K562 (cell line): ENCODE results near the gene C4orf50. TPM values are rescaled to one million over a fixed set of nuclear protein-coding genes. Genes with fewer than 3 reads are reported as not detected.

Experiments
- ESRRB ChIP-seq: fragments of 250-450 bp; sonication (Bioruptor Pico); IDR thresholded peaks from 2 replicates; pipeline ENCODE4 v1.5.0; 2020; ENCODE audit warnings: mild to moderate bottlenecking, moderate library complexity, borderline replicate concordance
- FOXJ3 ChIP-seq: sonication (generic); formaldehyde crosslinking; IDR thresholded peaks from 2 replicates; pipeline ENCODE4 v1.4.0; 2020; ENCODE audit warnings: mild to moderate bottlenecking, missing genetic modification reagents
- TBL1XR1 ChIP-seq, 2 experiments: IDR thresholded peaks; 2 replicates each; pipeline ENCODE4 v1.6.1; 2012; ENCODE audit warnings: improper control_type of control experiment in 2 of 2, low read length in 2 of 2, mild to moderate bottlenecking in 1 of 2
- TCF7 ChIP-seq: sonication (generic); IDR thresholded peaks from 2 replicates; pipeline ENCODE4 v1.6.1; 2016; ENCODE audit warnings: antibody characterized with exemption, borderline replicate concordance
- ZBTB8A ChIP-seq: fragments of 450-650 bp; IDR thresholded peaks from 2 replicates; pipeline ENCODE4 v1.6.1; 2018; ENCODE audit warnings: mild to moderate bottlenecking, moderate library complexity; ENCODE audit not compliant: partially characterized antibody
- ZNF121 ChIP-seq: sonication (generic); formaldehyde crosslinking; conservative IDR thresholded peaks from 2 replicates; pipeline ENCODE4 v1.8.0; 2022; ENCODE audit warnings: missing genetic modification reagents
- ZNF384 ChIP-seq: IDR thresholded peaks from 2 replicates; pipeline ENCODE4 v1.6.1; 2012; ENCODE audit warnings: low read depth, low read length, improper control_type of control experiment
- ZNF551 ChIP-seq: fragments of 250-450 bp; sonication (Bioruptor Pico); IDR thresholded peaks from 2 replicates; pipeline ENCODE4 v1.5.0; 2021; ENCODE audit warnings: mild to moderate bottlenecking, moderate library complexity
- polyA plus RNA-seq, 8 experiments: library from polyadenylated mRNA; depleted of rRNA in 4 of 8; stranded (reverse) in 5 of 8; unstranded in 3 of 8; fragments of >200 nt; fragmentation: Nextera tagmentation in 2 of 8; fragmentation: Illumina TruSeq in 1 of 8; extraction: Ambion mirVana in 2 of 8; extraction: Trizol in 1 of 8; gene quantifications; 2 replicates each; pipeline versions ENCODE4 v1.2.1 to v1.2.3, GENCODE V29; 2011 to 2014; ENCODE audit warnings: inconsistent platforms in 1 of 8, missing spikeins in 1 of 8
- total RNA-seq, 7 experiments: library from RNA; depleted of rRNA in 6 of 7; stranded (reverse); fragments of >200 nt in 6 of 7; fragmentation: Illumina TruSeq in 2 of 7; extraction: Trizol in 2 of 7; gene quantifications; 2 replicates each; pipeline versions ENCODE4 v1.2.1 to v1.2.3, GENCODE V29; 2011 to 2021; ENCODE audit warnings: low replicate concordance in 1 of 7
- TF ChIP-seq, protein P1 (sequence below): fragments of 250-450 bp; sonication (Bioruptor Pico); IDR thresholded peaks from 2 replicates; pipeline ENCODE4 v1.5.0; 2021; ENCODE audit warnings: mild to moderate bottlenecking, moderate library complexity
- TF ChIP-seq, protein P2 (sequence below): fragments of 450-650 bp; IDR thresholded peaks from 2 replicates; pipeline ENCODE4 v1.7.1; 2018; ENCODE audit warnings: mild to moderate bottlenecking, low read depth; ENCODE audit not compliant: partially characterized antibody

Gene C4orf50
- total and polyA plus RNA-seq, 9 of the 15 experiments (the other 6 are each of a cell fraction or from before 2014, with no cell fraction given), result not detected

DNA sequence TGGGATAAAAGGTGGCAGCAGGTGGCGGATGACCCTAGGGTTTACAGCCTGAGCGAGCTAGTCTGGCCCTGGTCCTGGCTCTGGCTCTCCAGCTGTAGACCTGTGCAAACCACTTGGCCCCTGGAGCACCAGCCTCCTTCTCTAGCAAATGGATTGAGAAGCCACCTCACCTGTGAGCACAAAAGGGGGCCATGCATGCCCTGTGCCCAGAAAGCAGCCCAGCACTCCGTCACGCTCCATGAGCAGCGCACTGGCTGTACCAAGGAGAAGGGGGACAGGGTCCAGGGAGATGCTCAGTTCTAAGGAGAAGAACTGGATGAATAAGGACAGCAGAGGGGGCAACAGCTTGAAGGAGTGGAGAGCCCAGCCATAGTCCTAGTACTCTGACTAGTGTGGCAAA is 46.9 kb upstream of the C4orf50 start (continued):
- TF ChIP-seq, protein P1, sequence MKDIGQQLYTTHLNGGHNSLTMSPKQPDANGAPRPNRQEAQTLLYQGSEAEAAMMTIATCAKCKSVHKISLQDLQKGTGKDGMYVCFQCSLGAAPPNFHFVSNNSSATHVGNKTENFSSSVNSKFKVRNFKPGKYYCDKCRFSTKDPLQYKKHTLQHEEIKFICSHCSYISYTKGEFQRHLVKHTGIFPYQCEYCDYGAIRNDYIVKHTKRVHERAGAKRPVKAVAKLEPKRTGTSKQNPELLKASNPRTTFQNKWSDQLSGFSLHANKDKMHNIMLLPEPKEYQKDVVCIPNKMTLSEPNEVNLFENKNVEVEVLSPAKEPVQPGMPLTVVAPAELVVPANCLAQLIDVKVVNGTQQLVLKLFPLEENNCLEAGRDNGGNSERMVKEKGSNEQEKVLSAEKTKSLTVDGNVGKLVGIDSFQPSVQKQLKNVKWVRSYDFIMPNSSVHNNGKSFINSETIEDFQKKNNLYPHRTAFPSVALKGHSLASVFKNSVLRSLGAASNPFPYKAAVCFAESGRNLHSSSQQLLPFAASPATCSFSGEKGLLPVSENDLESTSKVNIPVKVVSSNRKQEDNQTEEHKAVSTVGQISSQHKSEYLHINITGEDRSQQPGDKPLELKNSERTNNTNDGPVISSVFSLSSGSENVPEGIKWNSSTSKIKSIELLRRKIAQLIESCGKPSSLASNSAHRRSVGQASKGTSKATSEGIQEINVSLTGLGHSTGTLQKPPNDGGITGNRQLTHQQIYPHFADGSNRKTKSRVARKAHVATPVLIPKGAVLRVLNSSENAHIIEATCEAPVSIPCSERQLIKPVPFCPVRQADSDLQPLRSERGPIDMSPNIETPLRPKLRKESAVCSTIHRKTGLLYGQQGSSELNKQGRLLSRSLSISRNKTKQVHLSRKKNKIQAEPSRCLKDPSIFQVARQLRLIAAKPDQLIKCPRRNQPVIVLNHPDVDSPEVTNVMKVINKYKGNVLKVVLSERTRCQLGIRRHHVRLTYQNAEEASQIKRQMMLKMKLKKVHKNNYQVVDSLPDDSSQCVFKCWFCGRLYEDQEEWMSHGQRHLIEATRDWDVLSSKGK (CRISPR knock-in tag), result no peak
- no peak for TF ChIP-seq ESRRB
- TF ChIP-seq ZNF551 (CRISPR knock-in tag), result no peak
- no peak for TF ChIP-seq TBL1XR1 (IDR thresholded peaks at IDR 0.05; ENCODE audit: low read length in 2 of 2)
- no peak for TF ChIP-seq ZNF121
- TF ChIP-seq, protein P2, sequence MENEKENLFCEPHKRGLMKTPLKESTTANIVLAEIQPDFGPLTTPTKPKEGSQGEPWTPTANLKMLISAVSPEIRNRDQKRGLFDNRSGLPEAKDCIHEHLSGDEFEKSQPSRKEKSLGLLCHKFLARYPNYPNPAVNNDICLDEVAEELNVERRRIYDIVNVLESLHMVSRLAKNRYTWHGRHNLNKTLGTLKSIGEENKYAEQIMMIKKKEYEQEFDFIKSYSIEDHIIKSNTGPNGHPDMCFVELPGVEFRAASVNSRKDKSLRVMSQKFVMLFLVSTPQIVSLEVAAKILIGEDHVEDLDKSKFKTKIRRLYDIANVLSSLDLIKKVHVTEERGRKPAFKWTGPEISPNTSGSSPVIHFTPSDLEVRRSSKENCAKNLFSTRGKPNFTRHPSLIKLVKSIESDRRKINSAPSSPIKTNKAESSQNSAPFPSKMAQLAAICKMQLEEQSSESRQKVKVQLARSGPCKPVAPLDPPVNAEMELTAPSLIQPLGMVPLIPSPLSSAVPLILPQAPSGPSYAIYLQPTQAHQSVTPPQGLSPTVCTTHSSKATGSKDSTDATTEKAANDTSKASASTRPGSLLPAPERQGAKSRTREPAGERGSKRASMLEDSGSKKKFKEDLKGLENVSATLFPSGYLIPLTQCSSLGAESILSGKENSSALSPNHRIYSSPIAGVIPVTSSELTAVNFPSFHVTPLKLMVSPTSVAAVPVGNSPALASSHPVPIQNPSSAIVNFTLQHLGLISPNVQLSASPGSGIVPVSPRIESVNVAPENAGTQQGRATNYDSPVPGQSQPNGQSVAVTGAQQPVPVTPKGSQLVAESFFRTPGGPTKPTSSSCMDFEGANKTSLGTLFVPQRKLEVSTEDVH, result no peak
- TF ChIP-seq FOXJ3 (CRISPR knock-in tag), result no peak
- no peak for TF ChIP-seq TCF7
- no peak for TF ChIP-seq ZBTB8A
- TF ChIP-seq ZNF384, result no peak
